Vagina (tissue), 2 donors: ENCODE results near the gene MAP3K14.
A peak's percentile ranks its signal among the peaks of the same experiment; 100 is the strongest.

Experiments used
- CTCF ChIP-seq, 3 experiments: fragments of 450-650 bp in 2 of 3; fragments of 200-600 bp in 1 of 3; sonication (generic) in 1 of 3; IDR thresholded peaks; one replicate each; pipeline ENCODE4 v1.5.1; 2017 to 2019; ENCODE audit warnings: antibody characterized with exemption in 3 of 3, mild to moderate bottlenecking in 2 of 3, moderate library complexity in 2 of 3
- POLR2A ChIP-seq, 2 donors: fragments of 450-650 bp; IDR thresholded peaks; one replicate each; pipeline ENCODE4 v1.6.1; 2017; ENCODE audit warnings: antibody characterized with exemption in 2 of 2, mild to moderate bottlenecking in 2 of 2, moderate library complexity in 2 of 2
- POLR2AphosphoS5 ChIP-seq, 2 donors: sonication (generic); formaldehyde crosslinking; IDR thresholded peaks; one replicate each; pipeline ENCODE4 v1.9.0; 2017; ENCODE audit warnings: antibody characterized with exemption in 2 of 2, mild to moderate bottlenecking in 2 of 2, low read depth in 1 of 2; ENCODE audit not compliant: insufficient read depth in 1 of 2

- TF ChIP-seq CTCF (IDR thresholded peaks at IDR 0.05) (no peak), POLR2AphosphoS5 (IDR thresholded peaks at IDR 0.05; ENCODE audit: insufficient read depth in 1 of 2, low read depth in 1 of 2) (peak in 1 of 2 donors; percentile 55), POLR2A (IDR thresholded peaks at IDR 0.05) (no peak)
Measured at GRCh38 chr17:45282683-45283644, 33.9 kb downstream of the MAP3K14 start.
